B cell (primary cell): ENCODE measurements around the gene QSOX1. TPM values are rescaled to one million over a fixed set of nuclear protein-coding genes. Genes with fewer than 3 reads are reported as not detected.

Experiments used
- ATAC-seq: fragments of 200-7000 bp; cut with Tn5 transposase; one replicate; pipeline ENCODE4 v1.10.0; 2021; ENCODE audit warnings: low read depth, mild to moderate bottlenecking, moderate number of reproducible peaks, moderate library complexity
- CTCF ChIA-PET: fragments of 350-600 bp; sonication (Branson Sonifier 250); formaldehyde crosslinking; loops from one replicate; lab custom pipeline; 2021; ENCODE audit warnings: antibody characterized with exemption, inconsistent platforms; lab: Charles Lee
- POLR2A ChIA-PET: fragments of 350-600 bp; sonication (Branson Sonifier 250); formaldehyde crosslinking; loops from one replicate; lab custom pipeline; 2021; ENCODE audit warnings: antibody characterized with exemption; lab: Charles Lee
- DNase-seq: peaks from one replicate; pipeline ENCODE4 v3.0.0; 2013
- H2AFZ ChIP-seq: 2 replicates; pipeline ENCODE4 v1.6.1; 2012; ENCODE audit warnings: mild to moderate bottlenecking, low read depth, low read length; ENCODE audit not compliant: insufficient read depth, poor library complexity, severe bottlenecking
- H3K27ac ChIP-seq, 2 donors: 1 replicate in 1 of 2; 2 replicates in 1 of 2; pipeline ENCODE4 v1.5.1; 2012 to 2013; ENCODE audit warnings: low read length in 2 of 2, mild to moderate bottlenecking in 2 of 2, moderate library complexity in 1 of 2
- H3K27me3 ChIP-seq, 4 experiments: fragments of 200-600 bp in 1 of 4; sonication (generic) in 1 of 4; replicated peaks in 1 of 4; 1 replicate in 2 of 4; 2 replicates in 2 of 4; pipeline versions ENCODE4 v1.6.1 to v1.7.0; 2013 to 2016; ENCODE audit warnings: low read length in 3 of 4, mild to moderate bottlenecking in 2 of 4, mixed read lengths in 1 of 4, moderate library complexity in 1 of 4; ENCODE audit not compliant: insufficient read depth in 4 of 4, control insufficient read depth in 3 of 4; ENCODE audit errors: control extremely low read depth in 1 of 4
- H3K36me3 ChIP-seq, 2 experiments: replicated peaks in 1 of 2; 1 replicate in 1 of 2; 2 replicates in 1 of 2; pipeline versions ENCODE4 v1.6.1 to v1.7.1; 2013; ENCODE audit warnings: low read length in 1 of 2; ENCODE audit not compliant: insufficient read depth in 2 of 2, control insufficient read depth in 1 of 2; ENCODE audit errors: control extremely low read depth in 1 of 2, extremely low read depth in 1 of 2
- H3K4me1 ChIP-seq, 2 donors: fragments of 200-600 bp in 1 of 2; sonication (generic) in 1 of 2; 1 replicate in 1 of 2; 2 replicates in 1 of 2; pipeline versions ENCODE4 v1.5.1 to v1.6.1; 2013 to 2017; ENCODE audit warnings: low read length in 2 of 2; ENCODE audit not compliant: control insufficient read depth in 2 of 2, insufficient read depth in 2 of 2
- H3K4me2 ChIP-seq: replicated peaks from 2 replicates; pipeline ENCODE3; 2012; ENCODE audit warnings: mild to moderate bottlenecking, low read depth, low read length; ENCODE audit not compliant: poor library complexity, severe bottlenecking
- H3K4me3 ChIP-seq, 5 experiments: fragments of 200-600 bp in 1 of 5; sonication (generic) in 1 of 5; 1 replicate in 3 of 5; 2 replicates in 2 of 5; pipeline versions ENCODE4 v1.5.1 to v1.7.0; 2011 to 2016; ENCODE audit warnings: low read length in 4 of 5, mild to moderate bottlenecking in 4 of 5, low read depth in 2 of 5, control low read depth in 1 of 5, moderate library complexity in 1 of 5; ENCODE audit not compliant: insufficient read depth in 1 of 5; ENCODE audit errors: control extremely low read depth in 1 of 5, extremely low read depth in 1 of 5
- H3K79me2 ChIP-seq: fragments of 200-600 bp; sonication (generic); one replicate; pipeline ENCODE4 v1.6.0; 2016; ENCODE audit warnings: low read length; ENCODE audit not compliant: control insufficient read depth, insufficient read depth
- H3K9ac ChIP-seq: fragments of 200-600 bp; sonication (generic); 2 replicates; pipeline ENCODE4 v1.6.1; 2017; ENCODE audit warnings: mild to moderate bottlenecking, low read length, moderate library complexity
- H3K9me3 ChIP-seq, 3 donors: one replicate each; pipeline versions ENCODE4 v1.6.1 to v1.7.1; 2013; ENCODE audit warnings: low read length in 2 of 3; ENCODE audit not compliant: control insufficient read depth in 2 of 3, insufficient read depth in 1 of 3; ENCODE audit errors: control extremely low read depth in 1 of 3
- H4K20me1 ChIP-seq: 2 replicates; pipeline ENCODE4 v1.6.0; 2012; ENCODE audit warnings: mild to moderate bottlenecking, low read length; ENCODE audit not compliant: insufficient read depth, control insufficient read depth, poor library complexity, severe bottlenecking
- H3K27ac Mint-ChIP-seq: one replicate; pipeline ENCODE4 v1.8.0; 2021; ENCODE audit warnings: mixed read lengths
- H3K27me3 Mint-ChIP-seq: one replicate; pipeline ENCODE4 v1.8.0; 2021; ENCODE audit warnings: mixed read lengths
- H3K4me1 Mint-ChIP-seq: one replicate; pipeline ENCODE4 v1.8.0; 2021; ENCODE audit warnings: mixed read lengths
- H3K4me3 Mint-ChIP-seq: one replicate; pipeline ENCODE4 v1.8.0; 2021; ENCODE audit warnings: mixed read lengths
- H3K9me3 Mint-ChIP-seq: one replicate; pipeline ENCODE4 v1.8.0; 2022; ENCODE audit warnings: mixed read lengths; ENCODE audit not compliant: insufficient read depth
- CTCF ChIP-seq: fragments of 200-600 bp; IDR thresholded peaks from one replicate; pipeline ENCODE4 v1.8.0; 2022; ENCODE audit warnings: antibody characterized with exemption, mild to moderate bottlenecking
- EZH2 ChIP-seq: IDR thresholded peaks from 2 replicates; pipeline ENCODE4 v1.6.1; 2012; ENCODE audit warnings: borderline replicate concordance, low read depth, mild to moderate bottlenecking, moderate library complexity, low read length; ENCODE audit not compliant: insufficient read depth, poor library complexity, severe bottlenecking
- WGBS: methylation state at CpG from one replicate; pipeline ENCODE4 v1.1.5; 2013; ENCODE audit warnings: missing lambda C conversion rate; ENCODE audit not compliant: insufficient coverage; 5-methylcytosine and 5-hydroxymethylcytosine counted together
- intact Hi-C: fragments of 100-400 bp; cut with micrococcal nuclease; formaldehyde crosslinking; loops from one replicate; pipeline ENCODE4 v1.10.0; 2022
- polyA plus RNA-seq: library from polyadenylated mRNA; depleted of rRNA; stranded (reverse); fragments of >200 nt; gene quantifications from 2 replicates; pipeline ENCODE4 v1.2.3, GENCODE V29; 2012
- total RNA-seq, 2 donors: library from RNA; stranded (reverse); fragments of 120-200 nt in 1 of 2; gene quantifications; 1 replicate in 1 of 2; 2 replicates in 1 of 2; pipeline versions ENCODE4 v1.2.3 to v1.2.4, GENCODE V29; 2013 to 2022

The QSOX1 gene
- total and polyA plus RNA-seq, 2 donors (not counting 1 experiment from before 2014, with no cell fraction given): 11.4 to 20.6 TPM

GRCh38 chr1:180198611-180199010 is 43.9 kb downstream of the QSOX1 start:
- no peak overlapping the region for H3K27ac ChIP-seq
- Mint-ChIP-seq H3K4me1 (no peaks in the 10 kb centered on the region), H3K27ac (no peak overlapping the region), H3K27me3 (no peaks in the 10 kb centered on the region), H3K4me3 (no peak overlapping the region), H3K9me3 (no peaks in the 10 kb centered on the region)
- ChIA-PET POLR2A (no interaction called here), CTCF (no interaction called here)
- intact Hi-C loops: no loop called here
- H3K4me2 ChIP-seq: no peak overlapping the region
- no peak overlapping the region for H3K4me3 ChIP-seq
- H3K9me3 ChIP-seq: no peaks in the 10 kb centered on the region
- DNase-seq: no peak
- WGBS: 94% methylated on average over 5 of the region's 5 CpGs
- TF ChIP-seq EZH2 (no peak), CTCF (no peak)
- no peak overlapping the region for H3K9ac ChIP-seq
- H3K27me3 ChIP-seq: no peaks in the 10 kb centered on the region
- H4K20me1 ChIP-seq: no peaks in the 10 kb centered on the region
- H2AFZ ChIP-seq: no peak overlapping the region
- no peaks in the 10 kb centered on the region for H3K4me1 ChIP-seq
- ATAC-seq: no peak
- no peaks in the 10 kb centered on the region for H3K79me2 ChIP-seq
- no peaks in the 10 kb centered on the region for H3K36me3 ChIP-seq

GRCh38 chr1:180199018-180199417 is 44.3 kb downstream of the QSOX1 start:
- ChIA-PET POLR2A (no interaction called here), CTCF (no interaction called here)
- H3K36me3 ChIP-seq: no peaks in the 10 kb centered on the region
- no peaks in the 10 kb centered on the region for H4K20me1 ChIP-seq
- Mint-ChIP-seq H3K27me3 (no peaks in the 10 kb centered on the region), H3K27ac (no peak overlapping the region), H3K4me1 (no peaks in the 10 kb centered on the region), H3K9me3 (no peaks in the 10 kb centered on the region), H3K4me3 (no peak overlapping the region)
- no peak overlapping the region for H3K4me2 ChIP-seq
- ATAC-seq (no peak), DNase-seq (no peak)
- no peak overlapping the region for H3K4me3 ChIP-seq
- H3K27ac ChIP-seq: no peak overlapping the region
- intact Hi-C loops: no loop called here
- H3K4me1 ChIP-seq: no peaks in the 10 kb centered on the region
- no peak for TF ChIP-seq EZH2
- TF ChIP-seq CTCF: no peak
- H3K79me2 ChIP-seq: no peaks in the 10 kb centered on the region
- H3K9me3 ChIP-seq: no peaks in the 10 kb centered on the region
- H2AFZ ChIP-seq: no peak overlapping the region
- H3K27me3 ChIP-seq: no peaks in the 10 kb centered on the region
- 97% methylated on average over 12 of the region's 12 CpGs for WGBS
- no peak overlapping the region for H3K9ac ChIP-seq
